ENCODE data around the gene PARVG.

DNA sequence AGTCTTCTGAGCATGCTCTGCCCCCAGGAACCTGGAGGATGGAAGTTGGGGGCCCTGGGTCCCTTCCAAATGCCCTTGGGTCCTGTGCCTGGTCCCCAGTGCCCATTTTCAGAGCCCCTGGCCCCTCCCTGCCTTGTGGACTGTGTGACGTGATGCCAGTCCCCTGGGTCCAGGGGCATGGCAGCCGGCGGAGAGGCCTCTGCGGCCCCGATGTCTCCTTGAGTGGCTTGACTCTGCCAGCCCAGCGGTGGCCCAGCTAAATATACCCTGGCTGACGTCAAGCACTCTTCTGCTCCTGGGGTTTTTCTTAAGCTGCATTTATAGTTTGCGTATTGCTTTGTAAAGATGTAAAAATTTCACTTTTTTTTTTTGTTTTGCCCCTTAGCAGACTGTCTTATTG is 35.2 kb upstream of the PARVG start:
- TF ChIP-seq CTCF (conservative IDR thresholded peaks at IDR 0.05; ENCODE audit: low read depth, low read length) (no peak), EZH2 (IDR thresholded peaks at IDR 0.05; ENCODE audit: borderline replicate concordance, low read depth, low read length, poor library complexity, severe bottlenecking) (no peak)

Data from A673 (cell line).